ENCODE results near the gene DENND2A.

GRCh38 chr7:140526787-140527664, 113.6 kb downstream of the DENND2A start:
- TF ChIP-seq HMGXB4 (CRISPR knock-in tag; IDR thresholded peaks at IDR 0.05) (no peak), FOXK1 (CRISPR knock-in tag; IDR thresholded peaks at IDR 0.05) (no peak)
- TF ChIP-seq, protein P1, sequence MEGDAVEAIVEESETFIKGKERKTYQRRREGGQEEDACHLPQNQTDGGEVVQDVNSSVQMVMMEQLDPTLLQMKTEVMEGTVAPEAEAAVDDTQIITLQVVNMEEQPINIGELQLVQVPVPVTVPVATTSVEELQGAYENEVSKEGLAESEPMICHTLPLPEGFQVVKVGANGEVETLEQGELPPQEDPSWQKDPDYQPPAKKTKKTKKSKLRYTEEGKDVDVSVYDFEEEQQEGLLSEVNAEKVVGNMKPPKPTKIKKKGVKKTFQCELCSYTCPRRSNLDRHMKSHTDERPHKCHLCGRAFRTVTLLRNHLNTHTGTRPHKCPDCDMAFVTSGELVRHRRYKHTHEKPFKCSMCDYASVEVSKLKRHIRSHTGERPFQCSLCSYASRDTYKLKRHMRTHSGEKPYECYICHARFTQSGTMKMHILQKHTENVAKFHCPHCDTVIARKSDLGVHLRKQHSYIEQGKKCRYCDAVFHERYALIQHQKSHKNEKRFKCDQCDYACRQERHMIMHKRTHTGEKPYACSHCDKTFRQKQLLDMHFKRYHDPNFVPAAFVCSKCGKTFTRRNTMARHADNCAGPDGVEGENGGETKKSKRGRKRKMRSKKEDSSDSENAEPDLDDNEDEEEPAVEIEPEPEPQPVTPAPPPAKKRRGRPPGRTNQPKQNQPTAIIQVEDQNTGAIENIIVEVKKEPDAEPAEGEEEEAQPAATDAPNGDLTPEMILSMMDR (IDR thresholded peaks at IDR 0.05), result no peak
- TF ChIP-seq, protein P2, sequence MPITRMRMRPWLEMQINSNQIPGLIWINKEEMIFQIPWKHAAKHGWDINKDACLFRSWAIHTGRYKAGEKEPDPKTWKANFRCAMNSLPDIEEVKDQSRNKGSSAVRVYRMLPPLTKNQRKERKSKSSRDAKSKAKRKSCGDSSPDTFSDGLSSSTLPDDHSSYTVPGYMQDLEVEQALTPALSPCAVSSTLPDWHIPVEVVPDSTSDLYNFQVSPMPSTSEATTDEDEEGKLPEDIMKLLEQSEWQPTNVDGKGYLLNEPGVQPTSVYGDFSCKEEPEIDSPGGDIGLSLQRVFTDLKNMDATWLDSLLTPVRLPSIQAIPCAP (CRISPR knock-in tag; IDR thresholded peaks at IDR 0.05), result no peak
